Measurements from ENCODE around the gene LDB3. TPM values are rescaled to one million over a fixed set of nuclear protein-coding genes. Genes with fewer than 3 reads are reported as not detected.

The LDB3 gene
- polyA plus RNA-seq, 2 of the 4 experiments (the other 2 are of a cell fraction): 0.13 TPM

DNA sequence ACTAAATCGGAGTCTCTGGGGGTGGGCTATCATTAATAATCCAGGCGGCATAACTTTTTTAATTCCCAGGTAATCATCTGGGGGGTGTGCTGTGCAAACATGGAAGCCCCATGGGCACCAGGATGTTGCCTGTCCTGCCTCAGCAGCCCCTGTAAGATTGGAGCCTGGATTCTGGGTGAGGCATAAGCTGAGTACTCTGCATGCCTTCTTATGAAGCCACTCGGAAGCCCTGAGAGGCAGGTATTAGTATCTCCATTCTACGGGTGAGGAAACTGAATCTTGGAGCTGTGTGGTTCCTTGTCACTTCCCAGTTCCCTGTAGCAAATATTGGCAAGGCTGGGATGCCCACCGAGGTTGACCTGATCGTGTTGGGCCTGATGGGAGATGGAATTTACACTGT lies 21.4 kb upstream of the LDB3 start:
- ChIA-PET CTCF (interaction anchor here (0.5 to 0.8 kb wide), 2 partner anchors 36 to 173 kb away, joined by 3 read pairs; no protein-coding TSS in a partner anchor), POLR2A (no interaction called here)
- no peaks in the 10 kb centered on the region for H3K9me3 ChIP-seq
- FAIRE-seq (no peak), DNase-seq (ENCODE audit: low read depth in 1 of 2, low spot score in 1 of 2) (no peak), ATAC-seq (no peak)
- peaks cover 31% of the 10 kb centered on the region for H3K4me1 ChIP-seq
- H3K27ac ChIP-seq: no peak overlapping the region
- no peak overlapping the region for H3K4me3 ChIP-seq
- TF ChIP-seq MAZ (IDR thresholded peaks at IDR 0.05; ENCODE audit: borderline replicate concordance, low read depth, low read length) (no peak), PHF8 (IDR thresholded peaks at IDR 0.05; ENCODE audit: borderline replicate concordance, low read depth) (no peak), NPAS2 (CRISPR knock-in tag; IDR thresholded peaks at IDR 0.05; ENCODE audit: borderline replicate concordance) (no peak), ZNF302 (CRISPR knock-in tag; IDR thresholded peaks at IDR 0.05) (no peak), FOXS1 (CRISPR knock-in tag; IDR thresholded peaks at IDR 0.05) (no peak), TP53 (CRISPR knock-in tag; IDR thresholded peaks at IDR 0.05) (no peak), EP300 (IDR thresholded peaks at IDR 0.05) (no peak), RNF2 (IDR thresholded peaks at IDR 0.05; ENCODE audit: borderline replicate concordance, low read depth) (no peak), EHF (CRISPR knock-in tag; IDR thresholded peaks at IDR 0.05) (no peak), CEBPB (IDR thresholded peaks at IDR 0.05) (no peak), HOXA7 (CRISPR knock-in tag; IDR thresholded peaks at IDR 0.05) (no peak), RAD21 (conservative IDR thresholded peaks at IDR 0.05 in 1 of 2, IDR thresholded peaks at IDR 0.05 in 1 of 2) (no peak), EHMT2 (IDR thresholded peaks at IDR 0.05; ENCODE audit: low read depth) (no peak), JUNB (IDR thresholded peaks at IDR 0.05) (no peak), ESRRA (IDR thresholded peaks at IDR 0.05; ENCODE audit: borderline replicate concordance, low read length) (no peak)
- TF ChIP-seq, protein P1, sequence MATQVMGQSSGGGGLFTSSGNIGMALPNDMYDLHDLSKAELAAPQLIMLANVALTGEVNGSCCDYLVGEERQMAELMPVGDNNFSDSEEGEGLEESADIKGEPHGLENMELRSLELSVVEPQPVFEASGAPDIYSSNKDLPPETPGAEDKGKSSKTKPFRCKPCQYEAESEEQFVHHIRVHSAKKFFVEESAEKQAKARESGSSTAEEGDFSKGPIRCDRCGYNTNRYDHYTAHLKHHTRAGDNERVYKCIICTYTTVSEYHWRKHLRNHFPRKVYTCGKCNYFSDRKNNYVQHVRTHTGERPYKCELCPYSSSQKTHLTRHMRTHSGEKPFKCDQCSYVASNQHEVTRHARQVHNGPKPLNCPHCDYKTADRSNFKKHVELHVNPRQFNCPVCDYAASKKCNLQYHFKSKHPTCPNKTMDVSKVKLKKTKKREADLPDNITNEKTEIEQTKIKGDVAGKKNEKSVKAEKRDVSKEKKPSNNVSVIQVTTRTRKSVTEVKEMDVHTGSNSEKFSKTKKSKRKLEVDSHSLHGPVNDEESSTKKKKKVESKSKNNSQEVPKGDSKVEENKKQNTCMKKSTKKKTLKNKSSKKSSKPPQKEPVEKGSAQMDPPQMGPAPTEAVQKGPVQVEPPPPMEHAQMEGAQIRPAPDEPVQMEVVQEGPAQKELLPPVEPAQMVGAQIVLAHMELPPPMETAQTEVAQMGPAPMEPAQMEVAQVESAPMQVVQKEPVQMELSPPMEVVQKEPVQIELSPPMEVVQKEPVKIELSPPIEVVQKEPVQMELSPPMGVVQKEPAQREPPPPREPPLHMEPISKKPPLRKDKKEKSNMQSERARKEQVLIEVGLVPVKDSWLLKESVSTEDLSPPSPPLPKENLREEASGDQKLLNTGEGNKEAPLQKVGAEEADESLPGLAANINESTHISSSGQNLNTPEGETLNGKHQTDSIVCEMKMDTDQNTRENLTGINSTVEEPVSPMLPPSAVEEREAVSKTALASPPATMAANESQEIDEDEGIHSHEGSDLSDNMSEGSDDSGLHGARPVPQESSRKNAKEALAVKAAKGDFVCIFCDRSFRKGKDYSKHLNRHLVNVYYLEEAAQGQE (IDR thresholded peaks at IDR 0.05): no peak
- TF ChIP-seq, protein P2, sequence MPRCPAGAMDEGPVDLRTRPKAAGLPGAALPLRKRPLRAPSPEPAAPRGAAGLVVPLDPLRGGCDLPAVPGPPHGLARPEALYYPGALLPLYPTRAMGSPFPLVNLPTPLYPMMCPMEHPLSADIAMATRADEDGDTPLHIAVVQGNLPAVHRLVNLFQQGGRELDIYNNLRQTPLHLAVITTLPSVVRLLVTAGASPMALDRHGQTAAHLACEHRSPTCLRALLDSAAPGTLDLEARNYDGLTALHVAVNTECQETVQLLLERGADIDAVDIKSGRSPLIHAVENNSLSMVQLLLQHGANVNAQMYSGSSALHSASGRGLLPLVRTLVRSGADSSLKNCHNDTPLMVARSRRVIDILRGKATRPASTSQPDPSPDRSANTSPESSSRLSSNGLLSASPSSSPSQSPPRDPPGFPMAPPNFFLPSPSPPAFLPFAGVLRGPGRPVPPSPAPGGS (IDR thresholded peaks at IDR 0.05): no peak
- TF ChIP-seq, protein P3, sequence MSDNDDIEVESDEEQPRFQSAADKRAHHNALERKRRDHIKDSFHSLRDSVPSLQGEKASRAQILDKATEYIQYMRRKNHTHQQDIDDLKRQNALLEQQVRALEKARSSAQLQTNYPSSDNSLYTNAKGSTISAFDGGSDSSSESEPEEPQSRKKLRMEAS (IDR thresholded peaks at IDR 0.05): no peak
- TF ChIP-seq, protein P4, sequence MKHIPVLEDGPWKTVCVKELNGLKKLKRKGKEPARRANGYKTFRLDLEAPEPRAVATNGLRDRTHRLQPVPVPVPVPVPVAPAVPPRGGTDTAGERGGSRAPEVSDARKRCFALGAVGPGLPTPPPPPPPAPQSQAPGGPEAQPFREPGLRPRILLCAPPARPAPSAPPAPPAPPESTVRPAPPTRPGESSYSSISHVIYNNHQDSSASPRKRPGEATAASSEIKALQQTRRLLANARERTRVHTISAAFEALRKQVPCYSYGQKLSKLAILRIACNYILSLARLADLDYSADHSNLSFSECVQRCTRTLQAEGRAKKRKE (CRISPR knock-in tag; IDR thresholded peaks at IDR 0.05; ENCODE audit: low read depth): no peak
- H3K4me2 ChIP-seq: no peak overlapping the region
- 75% methylated on average over 6 of the region's 6 CpGs for WGBS (ENCODE audit: missing lambda C conversion rate)

Data from A549 (cell line).